Esophagus squamous epithelium (tissue), 4 donors: ENCODE results near the gene ADPRM.

Source experiments
- POLR2A ChIP-seq, 4 donors: fragments of 450-650 bp; IDR thresholded peaks; one replicate each; pipeline ENCODE4 v1.6.1; 2017; ENCODE audit warnings: antibody characterized with exemption in 4 of 4, mild to moderate bottlenecking in 4 of 4, moderate library complexity in 3 of 4
- TF ChIP-seq, protein P1 (sequence below), 6 experiments: fragments of 450-650 bp in 4 of 6; fragments of 200-600 bp in 2 of 6; sonication (generic) in 2 of 6; IDR thresholded peaks; one replicate each; pipeline ENCODE4 v1.5.1; 2016 to 2019; ENCODE audit warnings: antibody characterized with exemption in 6 of 6, mild to moderate bottlenecking in 4 of 6, moderate library complexity in 4 of 6

DNA sequence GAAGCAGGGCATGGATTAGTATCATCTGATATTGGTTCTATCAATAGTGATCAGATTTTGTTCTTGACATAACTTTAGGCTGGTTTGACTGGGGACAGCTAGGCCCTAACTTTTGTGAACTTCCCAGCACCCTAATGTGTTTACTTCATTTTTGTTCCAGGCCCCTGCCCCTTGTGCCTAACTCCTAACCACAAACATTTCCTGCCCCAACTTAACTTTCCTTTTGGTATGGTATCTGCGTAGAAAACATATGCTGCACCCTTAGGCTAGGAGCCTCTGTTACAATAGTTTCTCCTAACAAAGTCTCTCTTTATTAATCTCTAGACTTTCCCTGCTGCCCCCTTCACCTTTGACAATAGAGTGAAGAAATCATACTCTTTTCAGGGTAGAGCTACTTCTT, 2.5 kb downstream of the ADPRM start:
- TF ChIP-seq, protein P1, sequence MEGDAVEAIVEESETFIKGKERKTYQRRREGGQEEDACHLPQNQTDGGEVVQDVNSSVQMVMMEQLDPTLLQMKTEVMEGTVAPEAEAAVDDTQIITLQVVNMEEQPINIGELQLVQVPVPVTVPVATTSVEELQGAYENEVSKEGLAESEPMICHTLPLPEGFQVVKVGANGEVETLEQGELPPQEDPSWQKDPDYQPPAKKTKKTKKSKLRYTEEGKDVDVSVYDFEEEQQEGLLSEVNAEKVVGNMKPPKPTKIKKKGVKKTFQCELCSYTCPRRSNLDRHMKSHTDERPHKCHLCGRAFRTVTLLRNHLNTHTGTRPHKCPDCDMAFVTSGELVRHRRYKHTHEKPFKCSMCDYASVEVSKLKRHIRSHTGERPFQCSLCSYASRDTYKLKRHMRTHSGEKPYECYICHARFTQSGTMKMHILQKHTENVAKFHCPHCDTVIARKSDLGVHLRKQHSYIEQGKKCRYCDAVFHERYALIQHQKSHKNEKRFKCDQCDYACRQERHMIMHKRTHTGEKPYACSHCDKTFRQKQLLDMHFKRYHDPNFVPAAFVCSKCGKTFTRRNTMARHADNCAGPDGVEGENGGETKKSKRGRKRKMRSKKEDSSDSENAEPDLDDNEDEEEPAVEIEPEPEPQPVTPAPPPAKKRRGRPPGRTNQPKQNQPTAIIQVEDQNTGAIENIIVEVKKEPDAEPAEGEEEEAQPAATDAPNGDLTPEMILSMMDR (IDR thresholded peaks at IDR 0.05) = no peak
- no peak for TF ChIP-seq POLR2A (IDR thresholded peaks at IDR 0.05)
